Naive thymus-derived CD4-positive, alpha-beta T cell (primary cell): ENCODE results near the gene HSD11B1L. TPM values are rescaled to one million over a fixed set of nuclear protein-coding genes. Genes with fewer than 3 reads are reported as not detected.

ENCODE experiments used
- ATAC-seq: fragments of 150-1000 bp; cut with Tn5 transposase; 2 replicates; pipeline ENCODE4 v1.10.0; 2021; ENCODE audit warnings: mild to moderate bottlenecking, moderate library complexity
- CTCF ChIA-PET: fragments of 350-600 bp; sonication (Branson Sonifier 250); formaldehyde crosslinking; loops from one replicate; lab custom pipeline; 2021; ENCODE audit warnings: antibody characterized with exemption; lab: Charles Lee
- POLR2A ChIA-PET: fragments of 350-600 bp; sonication (Branson Sonifier 250); formaldehyde crosslinking; loops from one replicate; lab custom pipeline; 2021; ENCODE audit warnings: antibody characterized with exemption, inconsistent platforms; lab: Charles Lee
- DNase-seq, 9 donors: peaks; one replicate each; pipeline versions ENCODE4 v3.0.0 to v3.0.0-alpha.2; 2020 to 2022; ENCODE audit warnings: mixed read lengths in 1 of 9
- H3K27ac ChIP-seq: one replicate; pipeline ENCODE4 v1.7.0; 2013; ENCODE audit warnings: mild to moderate bottlenecking, low read depth, low read length, moderate library complexity
- H3K27me3 ChIP-seq, 2 donors: one replicate each; pipeline ENCODE4 v1.7.0; 2013; ENCODE audit warnings: low read length in 2 of 2, mild to moderate bottlenecking in 2 of 2, moderate library complexity in 2 of 2; ENCODE audit not compliant: control insufficient read depth in 2 of 2, insufficient read depth in 2 of 2
- H3K36me3 ChIP-seq, 3 experiments: 1 replicate in 2 of 3; 2 replicates in 1 of 3; pipeline ENCODE4 v1.7.0; 2013; ENCODE audit warnings: low read length in 3 of 3, mild to moderate bottlenecking in 3 of 3, moderate library complexity in 1 of 3; ENCODE audit not compliant: insufficient read depth in 3 of 3, control insufficient read depth in 2 of 3
- H3K4me1 ChIP-seq, 2 donors: one replicate each; pipeline ENCODE4 v1.7.0; 2013; ENCODE audit warnings: low read length in 2 of 2, mild to moderate bottlenecking in 2 of 2, moderate library complexity in 1 of 2; ENCODE audit not compliant: control insufficient read depth in 2 of 2, insufficient read depth in 2 of 2
- H3K4me3 ChIP-seq: 2 replicates; pipeline ENCODE4 v1.7.0; 2013; ENCODE audit warnings: mild to moderate bottlenecking, low read length
- H3K9me3 ChIP-seq, 3 experiments: 1 replicate in 2 of 3; 2 replicates in 1 of 3; pipeline ENCODE4 v1.7.0; 2013; ENCODE audit warnings: low read length in 3 of 3; ENCODE audit not compliant: control insufficient read depth in 2 of 3
- H3K27ac Mint-ChIP-seq, 9 donors: one replicate each; pipeline ENCODE4 v1.8.0; 2020 to 2022; ENCODE audit warnings: mixed read lengths in 9 of 9, mild to moderate bottlenecking in 8 of 9, moderate library complexity in 5 of 9, inconsistent platforms in 2 of 9
- H3K27me3 Mint-ChIP-seq, 5 donors: one replicate each; pipeline ENCODE4 v1.8.0; 2021 to 2022; ENCODE audit warnings: mixed read lengths in 5 of 5, mild to moderate bottlenecking in 1 of 5
- H3K36me3 Mint-ChIP-seq, 5 donors: one replicate each; pipeline ENCODE4 v1.8.0; 2020 to 2022; ENCODE audit warnings: mixed read lengths in 5 of 5, mild to moderate bottlenecking in 3 of 5, inconsistent platforms in 1 of 5
- H3K4me1 Mint-ChIP-seq, 7 donors: one replicate each; pipeline ENCODE4 v1.8.0; 2020 to 2022; ENCODE audit warnings: mixed read lengths in 7 of 7, mild to moderate bottlenecking in 3 of 7, inconsistent platforms in 1 of 7
- H3K4me3 Mint-ChIP-seq, 10 donors: one replicate each; pipeline ENCODE4 v1.8.0; 2020 to 2022; ENCODE audit warnings: mild to moderate bottlenecking in 10 of 10, mixed read lengths in 10 of 10, moderate library complexity in 6 of 10, inconsistent platforms in 2 of 10
- H3K9me3 Mint-ChIP-seq, 11 donors: one replicate each; pipeline ENCODE4 v1.8.0; 2020 to 2022; ENCODE audit warnings: mixed read lengths in 11 of 11, mild to moderate bottlenecking in 4 of 11, inconsistent platforms in 1 of 11, moderate library complexity in 1 of 11
- intact Hi-C, 2 donors: fragments of 100-400 bp; cut with micrococcal nuclease; formaldehyde crosslinking; loops; one replicate each; pipeline ENCODE4 v1.15.1; 2023
- polyA plus RNA-seq, 2 donors: library from polyadenylated mRNA; unstranded; fragments of 300-500 nt; fragmentation: Illumina TruSeq; gene quantifications; one replicate each; pipeline ENCODE4 v1.2.3, GENCODE V29; 2021
- total RNA-seq, 6 experiments: library from RNA in 5 of 6; stranded (reverse) in 5 of 6; gene quantifications; 1 replicate in 5 of 6; 2 replicates in 1 of 6; pipeline ENCODE4 v1.2.3 and lab custom pipeline; 2021 to 2026

The HSD11B1L gene
- total and polyA plus RNA-seq, 7 experiments from 2014 or later = 2.8 to 9.6 (median 4.8) TPM

DNA sequence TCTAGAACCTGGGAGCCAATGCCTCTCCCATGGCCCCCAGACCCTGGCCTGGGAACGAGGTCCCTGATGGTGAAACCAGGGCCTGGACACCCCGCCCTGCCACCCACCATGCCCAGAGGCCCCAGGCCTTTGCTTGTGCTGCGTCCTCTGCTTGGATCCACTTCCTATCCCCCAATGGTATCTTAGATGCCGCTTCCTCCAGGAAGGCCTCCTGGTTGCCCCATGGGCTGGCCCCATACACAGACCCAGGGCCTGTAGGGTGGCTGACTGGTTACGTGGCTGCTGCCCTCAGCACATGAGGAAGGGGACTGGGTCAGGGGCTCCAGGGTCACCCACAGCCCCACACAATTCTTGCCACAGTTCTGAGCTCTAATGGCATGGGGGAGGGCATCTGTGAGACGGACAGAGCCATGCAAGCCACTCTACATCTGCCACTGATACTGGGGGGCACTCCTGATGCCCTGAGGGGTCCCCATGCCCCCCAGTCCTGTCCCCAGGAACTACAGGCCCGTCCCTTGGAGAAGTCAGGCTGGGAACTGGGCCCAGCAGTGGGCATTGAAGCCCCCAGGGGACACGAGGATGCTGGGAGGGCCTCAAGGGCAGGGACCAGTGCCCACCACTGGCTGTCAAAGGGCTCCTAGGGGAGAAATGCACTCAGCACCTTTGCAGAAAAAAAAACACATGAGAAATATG is 14.3 kb downstream of the HSD11B1L start:
- DNase-seq = no peak
- intact Hi-C loops = no loop called here
- Mint-ChIP-seq H3K36me3 (peaks cover 0 to 15% (median 0%) of the 10 kb centered on the region in 5 donors), H3K4me3 (no peak overlapping the region), H3K27ac (peak overlapping the region in 1 of 9 donors; percentile 25), H3K4me1 (peaks cover 5 to 15% (median 13%) of the 10 kb centered on the region in 7 donors), H3K27me3 (no peaks in the 10 kb centered on the region), H3K9me3 (peaks cover 0 to 3% (median 0%) of the 10 kb centered on the region in 11 donors)
- ATAC-seq = no peak
- Histone ChIP-seq H3K4me1 (peaks cover 8% of the 10 kb centered on the region in 2 donors), H3K4me3 (no peak overlapping the region), H3K27me3 (no peaks in the 10 kb centered on the region), H3K27ac (no peak overlapping the region), H3K9me3 (no peaks in the 10 kb centered on the region), H3K36me3 (peaks cover 0 to 79% (median 10%) of the 10 kb centered on the region in 3 experiments)
- ChIA-PET CTCF (no interaction called here), POLR2A (no interaction called here)

DNA sequence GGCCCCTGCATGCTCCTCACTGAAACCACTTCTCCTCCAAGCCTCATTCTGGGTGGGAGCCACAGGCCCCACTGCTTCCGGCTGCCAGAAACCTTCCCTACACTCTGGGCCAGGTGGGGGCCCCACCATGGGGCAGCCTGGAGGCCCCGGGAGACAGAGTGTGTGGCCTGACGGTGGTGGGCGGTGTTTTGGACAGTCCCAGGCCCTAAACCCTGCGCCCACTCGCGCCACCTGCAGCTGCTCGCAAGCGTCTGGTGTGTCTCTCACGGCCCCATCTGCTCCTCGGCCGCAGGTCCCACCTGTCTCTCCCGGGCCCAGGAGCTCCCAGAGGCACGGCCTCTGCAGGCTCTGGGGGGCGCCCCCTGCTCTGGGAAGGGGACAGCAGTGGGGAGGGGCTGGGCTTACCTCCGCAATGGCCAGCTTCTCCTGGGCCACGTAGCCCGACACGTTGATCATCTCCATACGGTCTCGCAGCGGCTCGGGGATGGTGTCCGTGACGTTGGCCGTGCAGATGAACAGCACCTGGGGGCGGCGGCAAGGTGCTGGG is 14.9 kb downstream of the HSD11B1L start:
- ChIA-PET POLR2A (no interaction called here), CTCF (no interaction called here)
- ATAC-seq = no peak
- H3K27me3 ChIP-seq = no peaks in the 10 kb centered on the region
- H3K27ac ChIP-seq = no peak overlapping the region
- peaks cover 0 to 85% (median 10%) of the 10 kb centered on the region in 3 experiments for H3K36me3 ChIP-seq
- Mint-ChIP-seq H3K36me3 (peaks cover 0 to 11% (median 0%) of the 10 kb centered on the region in 5 donors), H3K27ac (no peak overlapping the region), H3K4me1 (peaks cover 2 to 11% (median 8%) of the 10 kb centered on the region in 7 donors), H3K4me3 (no peak overlapping the region), H3K27me3 (no peaks in the 10 kb centered on the region), H3K9me3 (peaks cover 0 to under 1% (median 0%) of the 10 kb centered on the region in 11 donors)
- H3K4me1 ChIP-seq = peaks cover 8% of the 10 kb centered on the region in 2 donors
- intact Hi-C loops = no loop called here
- H3K4me3 ChIP-seq = no peak overlapping the region
- H3K9me3 ChIP-seq = no peaks in the 10 kb centered on the region
- no peak for DNase-seq

DNA sequence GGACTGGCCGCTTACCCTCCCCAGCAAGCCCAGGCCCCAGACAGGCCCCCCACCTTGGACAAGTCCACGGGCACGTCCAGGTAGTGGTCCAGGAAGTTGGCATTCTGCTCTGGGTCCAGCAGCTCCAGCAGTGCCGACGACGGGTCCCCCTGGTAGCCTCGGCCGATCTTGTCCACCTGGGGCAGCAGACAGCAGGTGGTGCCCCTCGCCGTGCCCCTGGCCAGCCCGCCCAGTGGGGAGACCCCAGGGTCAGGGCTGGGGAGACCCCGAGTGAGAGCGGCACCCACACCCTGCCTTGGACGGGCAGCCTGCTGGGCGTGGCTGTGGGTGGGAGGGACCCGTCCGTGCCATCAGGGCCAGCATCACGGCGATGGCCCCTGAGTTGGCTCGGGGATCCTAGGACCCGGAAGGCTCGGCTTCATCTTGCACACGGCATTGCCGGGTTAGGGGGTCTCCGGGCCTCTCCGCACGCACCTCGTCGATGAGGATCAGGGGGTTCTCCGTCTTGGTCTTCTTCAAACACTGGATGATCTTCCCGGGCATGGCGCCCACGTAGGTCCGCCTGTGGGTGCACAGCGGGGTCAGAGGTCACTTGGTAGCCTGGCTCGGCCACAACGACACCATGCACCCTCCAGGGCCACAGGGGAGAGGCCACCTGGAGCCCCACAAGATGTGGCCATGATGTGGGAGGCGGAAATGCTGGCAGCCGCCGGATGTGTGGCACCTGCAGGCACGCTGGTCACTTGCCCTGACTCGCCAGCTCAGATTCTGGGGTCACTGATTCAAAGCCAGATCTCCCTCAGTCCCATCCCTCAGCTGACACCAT is 15.6 kb downstream of the HSD11B1L start:
- Histone ChIP-seq H3K27me3 (no peaks in the 10 kb centered on the region), H3K4me1 (peaks cover 8% of the 10 kb centered on the region in 2 donors), H3K27ac (no peak overlapping the region), H3K36me3 (peaks cover 0 to 92% (median 10%) of the 10 kb centered on the region in 3 experiments), H3K9me3 (no peaks in the 10 kb centered on the region), H3K4me3 (no peak overlapping the region)
- Mint-ChIP-seq H3K9me3 (no peaks in the 10 kb centered on the region), H3K27me3 (no peaks in the 10 kb centered on the region), H3K36me3 (peaks cover 0 to 12% (median 0%) of the 10 kb centered on the region in 5 donors), H3K4me1 (peaks cover 0 to 7% (median 5%) of the 10 kb centered on the region in 7 donors), H3K27ac (peak overlapping the region in 1 of 9 donors; percentile 75), H3K4me3 (no peak overlapping the region)
- DNase-seq = no peak
- ChIA-PET POLR2A (interaction anchor here (0.6 kb wide), 1 partner anchor 18 kb away, joined by 6 read pairs; no protein-coding TSS in a partner anchor), CTCF (no interaction called here)
- ATAC-seq = no peak
- intact Hi-C loops = no loop called here

DNA sequence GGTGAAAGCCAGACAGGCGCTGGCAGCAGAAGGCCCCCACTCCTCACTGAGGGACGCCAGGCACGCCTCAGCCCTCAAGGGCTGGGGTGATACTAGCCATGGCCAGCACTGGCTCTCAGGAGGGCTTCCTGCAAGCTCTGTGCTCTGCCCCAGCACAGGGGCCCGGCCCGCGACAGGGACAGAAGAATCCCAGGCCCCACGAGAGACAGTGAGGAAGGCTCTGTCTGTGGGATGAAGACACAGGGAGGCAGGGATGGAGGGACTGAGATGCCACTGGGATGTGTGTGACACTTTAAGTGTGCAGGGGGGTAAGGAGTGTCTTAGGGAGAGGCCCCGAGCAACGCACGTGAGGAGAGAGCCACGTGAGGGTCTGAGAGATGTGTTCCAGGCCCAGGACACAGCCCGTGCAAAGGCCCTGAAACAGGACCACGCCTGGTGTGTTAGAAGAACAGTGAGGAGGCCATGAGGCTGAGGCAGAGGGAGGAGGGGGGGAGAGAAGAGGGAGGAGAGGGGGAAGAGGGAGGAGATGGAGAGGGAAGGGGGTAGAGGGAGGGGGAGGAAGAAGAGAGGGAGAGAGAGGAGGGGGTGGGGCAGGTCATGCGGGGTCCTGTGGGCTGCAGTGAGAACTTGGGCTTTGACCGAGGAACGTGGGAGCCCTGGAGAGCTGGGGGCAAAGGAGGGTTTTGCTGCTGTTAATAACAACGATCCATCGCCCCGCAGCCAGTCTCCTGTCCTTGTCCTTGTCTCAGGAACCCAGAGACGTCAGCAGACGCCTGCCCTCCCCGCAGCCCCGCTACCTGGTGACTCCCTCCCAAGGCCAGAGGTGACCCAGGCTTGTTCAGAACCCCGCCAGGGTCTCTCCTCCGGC is 16.4 kb downstream of the HSD11B1L start:
- Mint-ChIP-seq H3K36me3 (peaks cover 0 to 16% (median 0%) of the 10 kb centered on the region in 5 donors), H3K27me3 (no peaks in the 10 kb centered on the region), H3K9me3 (peaks cover 0 to 1% (median 0%) of the 10 kb centered on the region in 11 donors), H3K4me3 (no peak overlapping the region), H3K4me1 (peaks cover 0 to 8% (median 5%) of the 10 kb centered on the region in 7 donors), H3K27ac (peak overlapping the region in 3 of 9 donors; percentile 38 to 75 (median 64))
- no peaks in the 10 kb centered on the region for H3K9me3 ChIP-seq
- H3K4me3 ChIP-seq = no peak overlapping the region
- peaks cover under 1% of the 10 kb centered on the region in 2 donors for H3K4me1 ChIP-seq
- POLR2A ChIA-PET = interaction anchor here (0.6 kb wide), 1 partner anchor 18 kb away, joined by 6 read pairs; no protein-coding TSS in a partner anchor
- peaks cover 0 to 86% (median 6%) of the 10 kb centered on the region in 3 experiments for H3K36me3 ChIP-seq
- intact Hi-C loops = no loop called here
- H3K27me3 ChIP-seq = no peaks in the 10 kb centered on the region
- H3K27ac ChIP-seq = no peak overlapping the region
- DNase-seq = no peak
- CTCF ChIA-PET = no interaction called here
- no peak for ATAC-seq

DNA sequence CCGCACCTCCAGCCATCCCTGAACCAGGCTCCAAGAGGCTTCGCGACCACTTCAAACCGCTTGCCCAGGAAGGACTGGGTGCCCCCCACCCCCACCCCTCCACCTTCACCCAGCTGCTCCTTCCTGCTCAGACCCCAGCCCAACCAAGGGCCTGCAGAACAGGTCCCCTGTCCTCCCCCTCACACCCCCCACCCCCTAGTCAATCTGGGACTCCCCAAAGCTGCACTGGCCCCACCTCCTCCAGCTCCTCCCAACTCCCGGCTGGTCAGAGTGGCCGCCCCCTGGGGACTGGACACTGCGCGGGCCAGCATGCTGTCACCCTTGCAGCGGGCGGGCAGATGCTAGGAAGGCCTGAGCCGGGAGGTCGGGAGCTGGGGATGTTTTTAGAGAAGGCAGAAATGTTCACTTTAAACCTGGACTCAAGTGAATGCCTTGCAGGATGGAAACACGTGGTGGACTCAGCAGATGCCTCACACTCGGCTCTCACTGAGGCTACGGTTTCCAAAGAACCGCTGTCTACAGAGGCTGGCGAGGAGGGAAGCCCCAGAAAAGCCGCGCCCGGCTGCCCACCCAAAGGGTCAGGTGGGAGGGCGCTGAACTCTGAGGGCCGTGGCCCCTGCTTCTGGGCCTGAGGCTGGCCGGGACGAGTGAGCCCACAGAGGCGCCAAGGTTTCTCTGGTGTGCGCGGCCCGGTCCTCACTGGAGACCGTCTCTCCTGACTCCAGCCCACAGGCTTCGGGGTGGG is 17.2 kb downstream of the HSD11B1L start:
- intact Hi-C loops = no loop called here
- Histone ChIP-seq H3K4me3 (no peak overlapping the region), H3K27me3 (no peaks in the 10 kb centered on the region), H3K9me3 (no peaks in the 10 kb centered on the region), H3K36me3 (peaks cover 0 to 79% (median 7%) of the 10 kb centered on the region in 3 experiments), H3K27ac (no peak overlapping the region), H3K4me1 (no peaks in the 10 kb centered on the region)
- ATAC-seq (no peak), DNase-seq (no peak)
- ChIA-PET CTCF (no interaction called here), POLR2A (no interaction called here)
- H3K27me3 Mint-ChIP-seq = no peaks in the 10 kb centered on the region
- no peak overlapping the region for H3K4me3 Mint-ChIP-seq
- peaks cover 0 to 1% (median 0%) of the 10 kb centered on the region in 11 donors for H3K9me3 Mint-ChIP-seq
- peaks cover 0 to 6% (median 0%) of the 10 kb centered on the region in 7 donors for H3K4me1 Mint-ChIP-seq
- peaks cover 0 to 16% (median 0%) of the 10 kb centered on the region in 5 donors for H3K36me3 Mint-ChIP-seq
- H3K27ac Mint-ChIP-seq = no peak overlapping the region
